ENCODE measurements around the gene PSMF1.
A peak's percentile ranks its signal among the peaks of the same experiment; 100 is the strongest.

PSMF1 gene

DNA sequence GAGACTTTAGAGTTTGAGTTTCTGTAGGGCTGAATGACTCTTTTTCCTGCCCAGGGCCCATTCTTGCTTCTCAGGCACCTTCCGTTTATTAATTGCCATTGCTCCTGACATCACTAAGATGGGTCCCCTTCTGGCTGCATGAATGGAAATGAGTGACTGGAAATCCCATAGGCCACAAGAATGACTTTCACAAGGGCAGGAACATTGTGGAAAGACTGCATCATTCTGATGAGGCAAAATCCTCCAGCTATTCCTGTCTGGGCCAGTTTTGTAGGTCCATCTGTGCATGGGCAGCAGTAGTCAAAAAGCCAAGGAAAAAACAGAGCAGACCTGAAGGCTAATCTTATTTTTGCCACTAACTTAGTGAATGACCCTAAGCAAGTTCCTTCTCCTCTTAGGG, 47.1 kb downstream of the PSMF1 start:
- DNase-seq = no peak

DNA sequence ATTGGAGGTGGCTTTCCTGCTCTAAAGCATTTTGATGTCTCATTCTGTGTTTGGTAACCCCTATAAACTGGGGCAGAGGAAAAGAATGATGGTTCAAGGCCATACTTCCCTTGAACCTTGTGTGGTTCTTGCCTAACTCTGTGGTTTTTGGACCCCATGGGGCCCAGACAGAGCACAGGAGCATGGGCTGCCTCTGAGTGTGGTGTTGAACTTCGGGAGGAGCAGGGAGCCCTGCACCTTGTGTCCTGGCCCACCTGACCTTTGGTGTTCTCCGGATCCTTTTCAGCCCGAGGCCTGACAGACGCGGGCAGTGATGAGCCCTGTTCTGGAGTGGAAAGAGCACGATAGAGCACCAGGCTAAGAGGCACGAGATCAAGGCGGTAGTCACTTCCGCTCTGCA, 47.5 kb downstream of the PSMF1 start:
- DNase-seq = no peak

DNA sequence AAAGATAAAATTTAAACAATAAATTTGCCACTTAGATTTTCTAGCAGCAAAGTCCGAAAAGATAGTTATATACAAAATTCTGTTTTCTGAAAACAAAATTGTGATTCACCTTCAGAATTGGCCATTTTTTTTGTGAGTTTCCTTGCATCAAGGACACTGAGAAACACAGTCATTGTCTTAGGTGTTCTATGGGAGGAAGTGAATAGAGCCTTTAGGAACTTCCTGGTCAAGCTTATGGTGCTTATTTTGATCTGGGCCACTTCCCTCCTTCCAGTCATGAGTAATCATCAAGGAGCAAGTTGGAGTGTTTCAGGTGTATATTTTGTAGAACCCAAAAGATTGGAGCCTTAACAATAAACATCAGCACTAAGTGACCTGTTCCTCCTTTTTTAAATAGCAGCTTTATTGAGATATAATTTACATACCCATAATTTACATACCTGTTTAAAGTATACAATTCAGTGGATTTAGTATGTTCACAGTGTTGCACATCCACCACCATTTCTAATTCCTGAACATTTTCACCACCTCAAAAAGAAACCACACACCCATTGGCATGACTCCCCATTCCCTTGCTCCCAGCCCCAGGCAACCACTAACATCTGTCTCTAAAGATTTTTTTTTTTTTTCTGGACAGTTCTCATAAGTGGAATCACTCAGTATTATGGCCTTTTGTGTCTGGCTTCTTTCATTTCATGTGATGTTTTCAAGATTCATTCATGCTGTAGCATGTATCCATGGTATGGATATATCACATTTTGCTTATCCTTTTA, 48.7 kb downstream of the PSMF1 start:
- no peak for DNase-seq

DNA sequence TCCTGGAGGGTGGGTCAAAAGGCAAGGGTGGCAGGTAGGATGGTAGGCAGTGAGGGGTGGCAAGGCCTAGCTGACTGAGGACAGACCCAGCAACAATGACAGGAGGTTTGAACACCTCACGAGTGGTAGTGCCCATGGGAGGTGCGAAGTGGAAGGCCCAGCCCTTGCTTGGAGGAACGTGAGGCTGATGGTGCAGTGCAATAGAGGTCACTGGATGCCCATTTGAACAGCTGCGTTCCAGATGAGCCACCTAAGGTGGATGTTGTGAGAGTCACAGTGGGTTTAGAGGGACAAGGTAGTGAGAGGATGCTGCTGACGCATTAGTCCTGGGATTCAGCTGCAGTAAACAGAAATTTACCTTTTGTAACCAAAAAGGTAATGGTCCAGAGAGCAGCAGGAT, 50.8 kb downstream of the PSMF1 start:
- DNase-seq = no peak

DNA sequence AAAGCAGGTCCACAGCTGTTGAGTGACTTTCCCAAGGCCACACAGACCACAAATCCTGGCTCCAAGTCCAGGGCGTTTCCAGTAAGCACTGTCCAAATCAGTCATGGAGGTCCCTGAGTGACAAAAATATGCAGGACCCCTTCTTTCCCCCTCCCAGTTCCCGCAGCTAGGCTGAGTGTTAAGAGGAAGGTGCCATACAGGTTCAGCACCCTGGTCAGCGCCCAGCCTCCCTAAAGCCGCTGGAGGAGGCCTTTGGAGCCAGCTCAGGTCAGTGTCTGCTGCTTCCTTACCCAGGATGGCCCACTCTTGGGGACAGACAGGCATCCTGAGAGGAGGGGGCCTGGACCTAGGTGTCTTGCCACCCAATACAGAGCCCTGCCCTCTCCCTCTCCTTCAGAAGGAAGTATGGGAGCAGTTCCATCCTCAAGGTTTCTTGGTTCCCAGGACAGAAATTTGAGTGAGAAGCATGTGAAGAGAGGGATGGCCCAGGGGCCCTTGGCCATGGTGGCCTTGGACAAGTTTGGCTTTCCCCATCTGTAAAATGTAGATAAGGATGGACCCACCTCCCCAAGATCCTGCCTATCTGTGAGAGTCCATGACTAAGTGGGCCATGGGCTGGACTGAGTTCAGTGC, 53.2 kb downstream of the PSMF1 start:
- DNase-seq = no peak

DNA sequence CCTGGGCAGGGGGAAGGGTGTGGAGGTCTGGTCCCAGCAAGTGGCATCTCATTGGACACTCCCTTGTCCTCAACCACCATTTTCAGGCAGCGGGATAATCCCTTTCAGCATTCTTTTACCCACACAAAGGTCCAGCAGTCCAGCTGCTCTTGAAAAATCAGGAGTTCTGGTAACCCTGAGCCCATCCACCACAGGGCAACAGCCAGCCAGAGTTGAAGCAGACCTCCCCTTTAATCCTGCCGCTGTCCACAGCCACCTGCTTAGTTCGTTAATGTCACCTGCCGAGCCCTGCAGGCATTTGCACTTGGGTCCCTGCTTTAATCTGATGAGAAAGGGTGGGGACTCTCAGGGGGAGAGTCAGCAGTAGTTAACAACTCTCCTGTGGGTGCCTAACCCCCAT, 55.3 kb downstream of the PSMF1 start:
- no peak for DNase-seq

DNA sequence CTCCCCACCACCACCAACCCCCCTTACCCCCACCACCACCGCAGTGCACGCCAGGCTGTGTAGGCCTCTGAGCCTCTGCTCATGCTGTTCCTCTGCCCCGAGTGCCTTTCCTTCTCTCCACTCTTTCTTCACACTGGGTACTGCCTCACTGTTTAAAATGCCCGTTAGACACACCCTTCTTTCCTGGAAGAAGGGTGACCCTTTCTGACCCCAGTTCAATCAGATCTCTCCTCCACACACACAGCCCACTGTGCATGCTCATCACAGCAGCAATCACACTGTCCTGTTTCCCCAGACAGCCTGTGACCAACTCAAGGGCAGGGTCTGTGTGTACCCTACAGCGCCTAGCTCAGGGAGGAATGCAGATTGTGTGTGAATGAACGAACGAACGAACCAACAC, 56.4 kb downstream of the PSMF1 start:
- no peak for DNase-seq

DNA sequence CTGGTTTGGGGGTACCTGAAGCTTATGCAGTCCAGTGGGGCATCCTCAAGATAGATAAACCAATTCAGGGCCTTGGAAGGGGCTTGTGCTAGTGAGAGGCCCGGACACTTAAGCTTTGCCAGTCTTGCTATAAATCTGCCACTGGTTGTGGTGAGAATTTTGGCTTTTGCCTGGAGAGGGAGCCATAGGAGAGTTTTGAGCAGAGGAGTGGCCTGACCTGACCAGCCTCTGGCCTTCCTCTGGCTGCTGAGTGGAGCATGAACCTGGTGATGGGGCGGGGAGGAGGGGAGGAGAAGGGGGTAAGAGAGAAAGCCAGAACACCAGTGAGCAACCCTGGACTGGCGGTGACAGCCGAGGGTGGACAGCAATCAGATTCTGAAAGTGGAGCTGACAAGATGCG, 59.3 kb downstream of the PSMF1 start:
- no peak for DNase-seq

DNA sequence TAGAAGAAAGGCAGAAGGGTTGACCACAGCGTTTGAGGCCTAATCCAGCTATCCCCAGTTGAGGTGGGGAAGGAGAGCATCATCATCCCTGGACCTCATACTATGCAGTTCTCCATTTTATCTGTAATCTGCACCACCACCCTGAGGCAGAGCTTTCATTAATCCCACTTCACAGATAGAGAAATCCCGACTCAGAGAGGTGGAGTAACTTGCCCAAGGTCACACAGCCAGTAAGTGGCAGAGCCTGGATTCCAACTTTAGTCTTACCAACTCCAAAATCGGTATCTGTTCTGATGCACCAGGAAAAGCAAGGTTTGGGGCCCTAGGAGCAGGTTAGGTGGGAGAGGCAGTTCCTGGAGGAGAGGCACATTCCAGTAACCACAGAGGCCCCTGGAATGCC, 59.7 kb downstream of the PSMF1 start:
- DNase-seq = no peak

DNA sequence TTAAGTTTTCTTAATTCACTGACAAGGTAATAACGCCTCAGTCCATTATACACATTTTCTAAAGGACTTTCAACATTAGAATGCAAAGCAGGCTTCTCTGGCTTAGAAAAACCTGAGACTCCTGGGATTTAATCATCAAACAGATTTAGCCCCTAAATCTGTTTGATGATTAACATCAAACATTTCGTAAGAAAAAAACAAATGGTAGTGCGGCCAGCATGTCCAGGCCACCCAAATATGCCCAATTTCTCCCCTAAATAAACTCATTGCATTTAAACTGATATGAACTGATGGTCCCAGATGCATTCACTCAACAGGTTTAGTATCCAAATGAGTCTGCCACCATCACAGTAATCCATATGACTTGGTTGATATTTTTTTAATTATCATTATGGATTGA, 60.2 kb downstream of the PSMF1 start:
- DNase-seq = no peak

DNA sequence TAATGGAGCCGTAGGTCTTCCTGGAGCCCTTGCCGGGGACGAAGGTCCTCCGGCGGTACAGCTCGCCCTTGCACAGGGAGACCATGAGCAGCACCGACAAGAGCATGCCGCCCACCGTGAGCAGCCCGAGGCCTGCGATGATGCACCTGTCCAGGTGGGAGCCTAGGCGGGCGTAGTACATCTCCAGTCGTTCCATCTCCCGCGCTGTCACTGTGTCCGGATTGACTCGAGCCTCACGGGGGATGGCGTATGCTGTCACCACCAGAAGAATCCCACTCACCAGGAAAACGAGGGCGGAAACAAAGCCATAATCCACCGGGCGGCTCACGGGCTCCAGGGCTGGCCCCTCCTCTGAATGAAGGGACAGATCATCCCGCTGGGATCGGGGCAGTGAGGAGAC, 62.5 kb downstream of the PSMF1 start:
- no peak for DNase-seq

DNA sequence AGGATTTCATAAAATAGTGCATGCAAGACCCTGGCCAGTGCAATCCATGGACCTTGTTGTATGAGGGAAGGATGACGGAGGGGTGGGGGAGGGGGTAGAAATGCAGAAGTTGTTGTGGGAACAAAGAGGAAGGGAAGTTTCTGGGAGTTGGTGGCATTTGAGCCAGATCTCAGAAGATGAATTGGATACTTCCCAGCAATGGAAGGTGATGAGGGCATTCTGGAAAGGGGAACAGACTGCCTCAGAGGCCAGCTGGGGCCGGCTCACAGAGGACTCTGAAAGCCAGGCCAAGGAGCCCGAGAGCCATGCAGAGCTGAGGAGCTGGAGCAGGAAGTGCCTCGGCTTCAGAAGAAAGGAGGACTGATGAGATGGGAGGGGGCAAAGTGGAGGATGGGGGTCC, 63.7 kb downstream of the PSMF1 start:
- DNase-seq = no peak

DNA sequence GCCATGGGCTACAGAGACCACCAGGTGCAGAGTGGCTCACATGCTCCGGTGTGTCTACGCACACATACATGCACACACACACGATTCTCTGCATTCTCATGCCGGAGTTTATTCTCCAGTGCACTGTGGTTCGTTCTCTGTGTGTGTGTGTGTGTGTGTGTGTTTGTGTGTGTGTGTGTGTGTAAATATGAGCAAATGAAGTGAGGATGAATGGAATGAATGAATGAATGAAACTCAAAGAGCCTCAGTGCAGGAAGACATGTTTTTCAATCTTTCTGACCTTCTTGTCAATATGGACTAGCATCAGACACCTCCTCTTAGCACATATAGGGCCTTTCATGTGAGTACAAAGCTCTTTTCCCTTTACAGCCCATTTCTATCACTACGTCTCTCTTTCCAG, 64.8 kb downstream of the PSMF1 start:
- DNase-seq = no peak

DNA sequence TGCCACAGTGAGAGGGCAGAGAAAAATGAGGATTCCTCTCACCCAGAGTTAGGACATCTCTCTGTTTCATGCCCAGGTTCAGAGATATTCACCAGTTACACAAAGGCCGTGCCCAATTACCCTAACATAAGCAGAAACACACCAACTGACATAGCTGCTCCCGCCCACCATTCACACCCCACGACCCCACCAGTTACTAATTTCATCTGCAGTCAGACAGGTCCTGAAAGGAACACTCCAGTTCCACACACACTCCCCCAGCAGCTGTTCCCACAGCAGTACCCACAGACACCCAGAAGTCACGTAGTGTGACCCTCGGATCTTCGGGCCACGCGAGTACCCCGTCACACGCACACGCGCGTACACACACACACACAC, 65.8 kb downstream of the PSMF1 start:
- no peak for DNase-seq

DNA sequence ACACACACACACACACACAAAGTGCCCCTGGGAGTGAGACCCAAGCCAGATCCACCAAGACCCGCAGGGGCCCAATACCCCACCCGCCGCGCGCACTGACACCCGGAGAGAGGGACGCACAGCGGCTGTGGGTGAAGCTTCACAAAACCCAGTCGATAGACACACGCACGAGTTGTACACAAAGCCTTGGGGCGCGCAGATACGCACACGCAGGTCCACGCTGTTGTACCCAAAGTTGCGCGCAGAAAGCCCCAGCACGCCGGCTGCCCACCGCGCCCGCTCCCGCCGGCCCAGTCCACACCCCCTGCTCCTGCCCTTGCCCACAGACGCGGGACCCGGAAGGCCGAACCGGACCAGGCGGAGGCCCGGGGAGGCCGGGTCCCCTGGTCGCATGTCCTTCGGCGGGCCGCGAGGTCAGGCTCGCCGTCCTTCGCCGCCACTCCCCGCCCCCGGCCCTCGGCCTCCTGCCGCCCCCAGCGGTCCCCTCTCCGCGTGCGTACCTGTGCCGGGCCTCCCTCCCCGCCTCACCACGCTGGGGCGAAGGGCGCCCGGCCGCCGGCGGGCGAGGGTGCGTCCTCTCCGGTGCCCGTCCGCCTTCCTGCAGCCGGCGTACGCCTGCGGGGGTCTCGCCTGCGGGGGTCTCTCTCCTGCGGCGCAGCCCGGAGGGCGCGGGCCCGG, 66.4 kb downstream of the PSMF1 start, which contains the start of gene TMEM74B:
Gene TMEM74B, minus strand, starts transcription at position 344 of the 678 bp plus-strand sequence. CDS start 1,180 bp downstream, outside the sequence.
- no peak for DNase-seq

DNA sequence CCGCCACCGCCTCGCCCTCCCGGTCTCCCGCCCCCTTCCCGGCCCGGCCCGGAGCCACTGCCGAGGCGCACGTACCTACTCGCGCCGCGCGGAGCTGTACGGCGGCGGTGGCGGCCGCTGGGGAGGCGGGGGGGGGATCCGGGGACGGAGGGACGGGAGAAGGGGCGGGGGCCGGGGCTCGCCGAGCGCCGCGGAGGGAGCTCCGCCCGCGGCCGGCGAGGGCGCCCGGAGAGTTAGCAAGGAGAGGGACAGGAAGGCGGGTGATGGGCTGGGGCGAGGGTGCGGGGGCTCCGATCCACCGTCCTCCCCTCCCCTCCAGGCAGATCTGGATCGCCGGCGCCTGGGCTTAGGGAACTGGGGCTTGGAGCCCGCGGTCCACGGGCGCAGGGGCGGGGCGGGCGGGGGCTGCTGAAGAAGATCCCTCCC, 66.9 kb downstream of the PSMF1 start:
- no peak for DNase-seq

DNA sequence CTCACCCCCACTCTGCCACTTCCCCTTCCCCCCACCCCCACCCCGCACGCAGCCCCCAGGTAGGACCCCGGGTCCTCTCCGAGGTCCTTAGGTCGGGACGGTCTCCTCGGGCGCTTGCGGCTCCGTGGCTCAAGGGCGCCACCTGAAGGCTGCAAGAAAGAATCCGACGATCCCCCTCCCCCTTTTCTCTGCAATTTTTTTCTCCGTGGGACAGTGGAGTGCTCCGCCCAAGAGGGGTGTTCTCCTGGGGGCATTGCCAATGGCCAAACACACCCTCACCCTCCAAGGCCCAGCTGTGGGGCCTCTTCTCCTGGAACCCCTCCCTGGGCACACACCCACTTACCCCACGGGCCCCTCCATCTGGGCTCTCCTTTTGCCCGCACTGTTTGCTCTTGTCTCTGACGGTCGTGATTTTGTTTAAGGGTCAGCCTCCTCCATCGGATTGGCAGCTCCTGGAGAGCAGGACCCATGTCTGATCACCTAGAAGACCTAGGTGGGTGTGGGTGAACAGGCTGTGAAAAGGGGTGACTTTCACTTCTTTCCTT, 67.5 kb downstream of the PSMF1 start:
- DNase-seq = peak in 1 of 2 experiments; percentile 37

DNA sequence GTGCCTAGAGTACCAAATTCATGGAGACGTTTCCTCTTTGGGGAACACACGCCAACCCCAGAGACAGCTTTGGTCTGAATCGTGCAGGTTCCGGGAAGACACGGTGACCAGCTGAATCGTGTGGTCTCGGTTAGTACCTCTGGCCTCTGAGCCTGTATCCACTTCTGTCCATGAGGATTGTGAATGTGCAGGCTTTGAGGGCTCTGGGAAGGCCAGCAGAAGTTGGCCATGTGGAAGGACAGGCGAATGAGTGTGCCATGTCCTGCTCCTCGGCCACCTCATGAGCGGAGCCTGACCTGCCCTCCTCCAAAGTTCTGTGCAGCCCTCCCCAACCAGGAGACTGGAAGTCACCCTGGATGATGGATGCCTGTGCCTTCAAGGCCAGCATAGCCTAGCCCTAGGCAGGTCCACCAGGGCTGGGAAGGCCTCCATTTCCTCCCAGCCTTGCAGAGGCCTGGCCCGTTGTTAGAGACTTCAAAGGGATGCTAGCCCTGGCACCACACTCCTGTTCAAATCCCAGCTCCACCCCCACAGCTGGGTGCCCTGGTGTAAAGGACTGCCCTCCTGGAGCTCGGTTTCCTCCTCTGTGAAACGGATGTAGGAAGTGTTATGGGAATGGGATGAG, 68.1 kb downstream of the PSMF1 start:
- no peak for DNase-seq

DNA sequence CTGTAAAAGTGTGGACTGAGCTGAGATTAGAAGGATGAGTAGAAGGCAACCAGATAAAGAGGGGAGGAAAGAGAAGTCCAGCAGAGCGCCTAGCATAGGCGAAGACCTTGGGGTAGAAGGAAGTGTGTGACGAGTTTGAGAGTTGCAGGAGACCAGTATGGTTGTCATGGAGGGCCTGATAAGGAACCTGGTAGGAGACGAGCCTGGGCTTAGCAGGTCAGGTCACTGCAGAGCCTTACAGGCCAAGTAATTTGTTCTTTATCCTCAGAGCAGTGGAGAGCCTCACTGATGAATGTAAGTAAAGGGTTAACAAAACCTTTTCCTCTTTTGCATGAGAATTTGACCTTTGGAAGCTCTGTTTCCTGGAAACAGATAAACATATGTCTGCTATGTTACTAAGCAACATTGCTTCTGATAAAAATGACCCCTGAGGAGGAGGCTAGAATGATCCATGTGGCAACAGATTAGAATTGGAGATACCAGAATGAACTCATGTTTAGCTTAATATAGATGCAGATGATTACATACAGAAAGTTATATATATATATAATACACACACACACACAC, 69.3 kb downstream of the PSMF1 start:
- DNase-seq = no peak

DNA sequence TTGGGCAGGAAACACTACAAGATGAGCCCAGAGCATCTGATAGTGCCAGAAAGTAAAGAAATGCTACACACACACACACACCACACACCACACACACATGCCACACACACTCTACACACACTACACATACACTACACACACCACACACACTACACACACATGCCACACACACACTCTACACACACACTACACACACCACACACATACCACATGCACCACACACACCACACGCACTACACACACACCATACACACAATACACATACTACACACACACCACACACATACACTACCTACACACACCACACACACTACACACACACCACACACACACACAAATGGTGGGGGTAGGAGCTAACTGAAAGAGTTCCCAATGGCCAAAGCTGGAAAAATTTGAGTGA, 69.9 kb downstream of the PSMF1 start:
- no peak for DNase-seq

DNA sequence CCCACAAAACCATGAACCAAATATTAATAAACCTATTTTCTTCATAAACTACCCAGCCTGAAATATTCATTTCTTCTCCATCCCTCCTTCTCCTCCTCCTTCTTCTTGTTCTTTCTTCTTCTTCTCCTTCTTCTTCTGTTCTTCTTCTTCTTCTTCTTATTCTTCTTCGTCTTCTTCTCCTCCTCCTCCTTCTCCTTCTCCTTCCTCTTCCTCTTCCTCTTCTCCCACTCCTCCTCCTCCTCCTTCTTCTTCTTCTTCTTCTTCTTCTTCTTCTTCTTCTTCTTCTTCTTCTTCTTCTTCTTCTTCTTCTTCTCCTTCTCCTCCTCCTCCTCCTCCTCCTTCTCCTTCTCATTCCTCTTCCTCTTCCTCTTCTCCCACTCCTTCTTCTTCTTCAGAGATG, 71.4 kb downstream of the PSMF1 start:
- no peak for DNase-seq

DNA sequence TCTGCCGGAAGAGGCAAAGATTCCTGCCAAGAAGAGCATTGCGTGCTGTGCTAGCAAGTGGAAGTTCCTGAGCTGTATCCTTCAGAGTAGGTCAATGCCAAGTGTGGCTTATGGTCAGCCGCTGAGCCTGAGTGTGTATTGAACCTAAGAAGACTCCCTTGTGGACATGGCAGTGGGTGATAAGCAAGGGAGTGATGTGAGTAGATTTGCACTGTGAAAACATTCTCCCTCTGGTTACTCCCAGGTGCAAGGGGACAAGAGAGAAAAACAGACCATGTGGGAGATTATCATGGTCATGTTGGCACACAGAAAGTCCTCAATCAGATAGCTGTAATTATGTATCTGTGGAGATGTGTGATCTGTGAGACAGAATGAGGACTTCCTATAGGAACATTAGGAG, 72.4 kb downstream of the PSMF1 start:
- no peak for DNase-seq

DNA sequence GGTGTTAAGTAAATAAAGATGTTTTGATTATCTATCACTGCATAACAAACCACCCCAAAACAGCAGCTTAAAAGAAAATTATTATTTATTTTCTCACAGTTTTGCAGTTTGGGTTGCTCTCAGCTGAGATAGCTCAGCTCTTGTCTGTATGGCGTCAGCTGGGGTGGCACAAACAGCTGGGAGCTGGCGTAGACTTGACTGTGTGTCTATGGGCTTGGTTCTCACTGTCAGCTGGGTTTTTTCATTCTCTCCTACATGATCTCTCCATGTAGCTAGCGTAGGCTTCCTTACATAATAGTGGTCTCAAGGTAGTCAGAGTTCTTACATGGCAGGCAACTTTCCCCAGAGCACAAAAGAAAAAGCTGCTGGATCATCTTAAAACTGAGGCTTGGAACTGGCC, 72.9 kb downstream of the PSMF1 start:
- no peak for DNase-seq
